Measurements from ENCODE around the gene TM9SF1.

- no peak for TF ChIP-seq CTCF (IDR thresholded peaks at IDR 0.05)
- no peak for TF ChIP-seq POLR2AphosphoS5 (IDR thresholded peaks at IDR 0.05; ENCODE audit: low read depth, low read length)
- TF ChIP-seq SIN3A (IDR thresholded peaks at IDR 0.05; ENCODE audit: borderline replicate concordance, insufficient read depth, low read depth, low read length): no peak
- TF ChIP-seq REST (IDR thresholded peaks at IDR 0.05; ENCODE audit: insufficient read depth in 1 of 2, low read depth in 2 of 2, low read length in 1 of 2): no peak
Measured at GRCh38 chr14:24144451-24144850, 50.8 kb downstream of the TM9SF1 start.

All from Panc1 (cell line).